ENCODE data around the gene AXL. TPM values are rescaled to one million over a fixed set of nuclear protein-coding genes. Genes with fewer than 3 reads are reported as not detected.

AXL gene
- total and polyA plus RNA-seq, 9 of the 15 experiments (the other 6 are each of a cell fraction or from before 2014, with no cell fraction given) = 0.80 to 6.6 (median 1.6) TPM

DNA sequence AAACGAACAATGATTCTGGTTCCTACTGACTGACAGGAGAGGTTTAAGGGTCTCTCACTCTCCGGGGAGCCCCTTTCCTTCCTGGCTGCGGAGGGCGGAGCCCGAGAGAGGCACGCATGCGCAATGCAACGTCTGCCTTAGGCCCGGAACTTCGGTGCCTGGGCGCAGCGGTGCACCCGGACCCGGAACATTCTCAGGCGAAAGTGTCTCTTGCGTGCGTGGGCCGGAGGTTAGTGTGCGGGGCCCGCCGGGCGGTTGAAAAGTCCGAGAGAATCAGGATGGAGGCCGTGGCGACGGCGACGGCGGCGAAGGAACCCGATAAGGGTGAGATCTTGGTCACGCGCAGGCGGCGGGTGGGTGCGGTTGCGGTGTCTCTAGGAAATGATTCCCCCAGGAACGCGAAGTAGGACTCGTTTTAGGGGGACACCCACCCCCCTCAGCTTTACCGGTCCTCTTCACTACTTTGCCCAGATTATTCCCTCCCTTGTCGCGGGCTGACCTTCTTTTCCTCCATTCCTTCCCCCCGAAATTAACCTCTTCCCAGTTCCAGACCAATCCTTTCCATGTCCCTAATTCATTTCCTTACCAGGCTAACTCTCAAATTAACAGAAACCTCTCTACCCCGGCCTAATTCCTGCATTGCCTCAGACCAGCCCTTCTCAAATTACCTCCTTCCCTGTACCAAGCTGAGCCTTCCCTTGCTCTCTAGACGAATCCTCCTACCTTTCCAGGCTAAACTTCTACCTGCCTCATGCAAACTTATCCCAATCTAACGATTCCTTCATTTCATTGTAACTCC, 91.2 kb downstream of the AXL start, which contains the start of gene CCDC97 (continued):
- TF ChIP-seq ZNF79 (CRISPR knock-in tag; IDR thresholded peaks at IDR 0.05; ENCODE audit: low read depth) (no peak), HIVEP1 (CRISPR knock-in tag; IDR thresholded peaks at IDR 0.05) (no peak), CHD4 (IDR thresholded peaks at IDR 0.05; ENCODE audit: insufficient read depth, insufficient replicate concordance, low read depth, low read length, poor library complexity, severe bottlenecking) (no peak), U2AF1 (optimal IDR thresholded peaks at IDR 0.05; ENCODE audit: low read depth, low read length) (no peak), HNRNPK (IDR thresholded peaks at IDR 0.05; ENCODE audit: low read depth, low read length, poor library complexity, severe bottlenecking) (no peak), CXXC5 (CRISPR knock-in tag; IDR thresholded peaks at IDR 0.05) (peak; percentile 96), ETV5 (CRISPR knock-in tag; IDR thresholded peaks at IDR 0.05; ENCODE audit: low read depth) (no peak; the same call in 1 of the 2 replicates), RBM34 (IDR thresholded peaks at IDR 0.05; ENCODE audit: borderline replicate concordance, insufficient read depth, low read length) (no peak), ZNF778 (CRISPR knock-in tag; IDR thresholded peaks at IDR 0.05) (no peak), ZNF174 (CRISPR knock-in tag; IDR thresholded peaks at IDR 0.05) (no peak), DPF2 (IDR thresholded peaks at IDR 0.05) (peak; percentile 64), GABPB2 (CRISPR knock-in tag; conservative IDR thresholded peaks at IDR 0.05) (no peak), ZNF76 (CRISPR knock-in tag; IDR thresholded peaks at IDR 0.05; ENCODE audit: borderline replicate concordance) (no peak), ARNT (IDR thresholded peaks at IDR 0.05) (peak in 1 of 2 experiments; percentile 65), HDAC6 (IDR thresholded peaks at IDR 0.05; ENCODE audit: low read depth, low read length) (no peak), ZNF133 (CRISPR knock-in tag; IDR thresholded peaks at IDR 0.05) (no peak), NR3C1 (CRISPR knock-in tag; IDR thresholded peaks at IDR 0.05) (no peak), POLR3A (IDR thresholded peaks at IDR 0.05; ENCODE audit: borderline replicate concordance, extremely low read depth, insufficient read depth, insufficient read length) (no peak), SRSF1 (IDR thresholded peaks at IDR 0.05; ENCODE audit: low read depth, low read length) (no peak), CHCHD3 (CRISPR knock-in tag; IDR thresholded peaks at IDR 0.05) (peak; percentile 24; the same call in 1 of the 2 replicates)
- TF ChIP-seq, protein P1, sequence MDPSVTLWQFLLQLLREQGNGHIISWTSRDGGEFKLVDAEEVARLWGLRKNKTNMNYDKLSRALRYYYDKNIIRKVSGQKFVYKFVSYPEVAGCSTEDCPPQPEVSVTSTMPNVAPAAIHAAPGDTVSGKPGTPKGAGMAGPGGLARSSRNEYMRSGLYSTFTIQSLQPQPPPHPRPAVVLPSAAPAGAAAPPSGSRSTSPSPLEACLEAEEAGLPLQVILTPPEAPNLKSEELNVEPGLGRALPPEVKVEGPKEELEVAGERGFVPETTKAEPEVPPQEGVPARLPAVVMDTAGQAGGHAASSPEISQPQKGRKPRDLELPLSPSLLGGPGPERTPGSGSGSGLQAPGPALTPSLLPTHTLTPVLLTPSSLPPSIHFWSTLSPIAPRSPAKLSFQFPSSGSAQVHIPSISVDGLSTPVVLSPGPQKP (CRISPR knock-in tag; IDR thresholded peaks at IDR 0.05) = no peak
- TF ChIP-seq, protein P2, sequence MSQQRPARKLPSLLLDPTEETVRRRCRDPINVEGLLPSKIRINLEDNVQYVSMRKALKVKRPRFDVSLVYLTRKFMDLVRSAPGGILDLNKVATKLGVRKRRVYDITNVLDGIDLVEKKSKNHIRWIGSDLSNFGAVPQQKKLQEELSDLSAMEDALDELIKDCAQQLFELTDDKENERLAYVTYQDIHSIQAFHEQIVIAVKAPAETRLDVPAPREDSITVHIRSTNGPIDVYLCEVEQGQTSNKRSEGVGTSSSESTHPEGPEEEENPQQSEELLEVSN (IDR thresholded peaks at IDR 0.05; ENCODE audit: borderline replicate concordance in 1 of 2, extremely low read depth in 1 of 2, insufficient read depth in 1 of 2, insufficient read length in 1 of 2, low read depth in 1 of 2, low read length in 1 of 2, poor library complexity in 1 of 2, severe bottlenecking in 1 of 2) = peak; percentile 51 to 60
- TF ChIP-seq, protein P3, sequence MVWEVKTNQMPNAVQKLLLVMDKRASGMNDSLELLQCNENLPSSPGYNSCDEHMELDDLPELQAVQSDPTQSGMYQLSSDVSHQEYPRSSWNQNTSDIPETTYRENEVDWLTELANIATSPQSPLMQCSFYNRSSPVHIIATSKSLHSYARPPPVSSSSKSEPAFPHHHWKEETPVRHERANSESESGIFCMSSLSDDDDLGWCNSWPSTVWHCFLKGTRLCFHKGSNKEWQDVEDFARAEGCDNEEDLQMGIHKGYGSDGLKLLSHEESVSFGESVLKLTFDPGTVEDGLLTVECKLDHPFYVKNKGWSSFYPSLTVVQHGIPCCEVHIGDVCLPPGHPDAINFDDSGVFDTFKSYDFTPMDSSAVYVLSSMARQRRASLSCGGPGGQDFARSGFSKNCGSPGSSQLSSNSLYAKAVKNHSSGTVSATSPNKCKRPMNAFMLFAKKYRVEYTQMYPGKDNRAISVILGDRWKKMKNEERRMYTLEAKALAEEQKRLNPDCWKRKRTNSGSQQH (CRISPR knock-in tag; IDR thresholded peaks at IDR 0.05) = peak; percentile 87
